ENCODE measurements around the gene TM7SF3. TPM values are rescaled to one million over a fixed set of nuclear protein-coding genes. Genes with fewer than 3 reads are reported as not detected.
A peak's percentile ranks its signal among the peaks of the same experiment; 100 is the strongest.
"Not testable (repeated sequence)": the region's sequence is repeated elsewhere in the genome, so short reads cannot be mapped to it uniquely, and the experiment has no call there.

The TM7SF3 gene, protein sequence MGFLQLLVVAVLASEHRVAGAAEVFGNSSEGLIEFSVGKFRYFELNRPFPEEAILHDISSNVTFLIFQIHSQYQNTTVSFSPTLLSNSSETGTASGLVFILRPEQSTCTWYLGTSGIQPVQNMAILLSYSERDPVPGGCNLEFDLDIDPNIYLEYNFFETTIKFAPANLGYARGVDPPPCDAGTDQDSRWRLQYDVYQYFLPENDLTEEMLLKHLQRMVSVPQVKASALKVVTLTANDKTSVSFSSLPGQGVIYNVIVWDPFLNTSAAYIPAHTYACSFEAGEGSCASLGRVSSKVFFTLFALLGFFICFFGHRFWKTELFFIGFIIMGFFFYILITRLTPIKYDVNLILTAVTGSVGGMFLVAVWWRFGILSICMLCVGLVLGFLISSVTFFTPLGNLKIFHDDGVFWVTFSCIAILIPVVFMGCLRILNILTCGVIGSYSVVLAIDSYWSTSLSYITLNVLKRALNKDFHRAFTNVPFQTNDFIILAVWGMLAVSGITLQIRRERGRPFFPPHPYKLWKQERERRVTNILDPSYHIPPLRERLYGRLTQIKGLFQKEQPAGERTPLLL
- total RNA-seq, result 19.1 TPM

DNA sequence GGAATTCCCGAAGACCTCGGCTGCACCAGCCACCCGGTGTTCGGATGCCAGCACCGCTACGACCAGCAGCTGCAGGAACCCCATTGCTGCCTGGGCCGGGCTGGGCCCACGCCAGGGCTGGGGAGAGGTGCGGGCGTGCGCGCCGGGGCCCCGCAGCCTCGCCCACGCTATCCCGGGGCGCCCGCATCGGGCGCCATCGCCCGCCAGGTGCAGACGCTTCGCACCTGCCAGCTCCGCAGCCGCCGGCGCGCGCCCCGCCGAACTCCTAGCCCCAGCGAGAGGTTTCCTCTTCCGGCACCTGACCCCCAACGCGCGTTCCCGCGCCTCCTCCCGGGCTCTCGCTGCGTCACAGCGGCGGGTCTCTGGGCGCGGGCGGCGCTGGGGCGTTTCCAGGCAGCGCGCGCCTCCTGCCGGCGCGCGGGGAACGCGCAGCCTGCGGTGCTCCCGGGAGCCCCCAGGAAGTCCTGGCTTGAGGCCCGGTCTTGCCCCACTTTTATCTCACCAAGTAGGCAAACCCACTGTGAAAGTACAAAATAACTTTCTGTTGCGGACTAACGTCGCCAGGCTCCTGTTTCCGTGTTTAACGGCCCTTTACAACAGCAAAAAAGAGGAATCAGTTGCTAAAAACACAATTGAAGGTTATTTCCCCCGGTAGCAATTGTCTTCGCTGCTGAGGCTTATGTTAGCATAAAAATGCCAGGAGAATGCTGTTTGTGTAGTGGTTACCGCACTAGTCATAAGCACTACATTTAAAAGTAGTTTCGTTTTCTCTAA is at the start of gene TM7SF3:
TSS of gene TM7SF3 (minus strand) at position 300 of the 774 bp plus-strand sequence. CDS start at position 84, 216 bp downstream.
- Histone ChIP-seq H3K9me3 (ENCODE audit: low read depth, low read length) (no peaks in the 10 kb centered on the region), H3K4me3 (ENCODE audit: low read length) (peak within 1 kb of the TSS; percentile 64)

DNA sequence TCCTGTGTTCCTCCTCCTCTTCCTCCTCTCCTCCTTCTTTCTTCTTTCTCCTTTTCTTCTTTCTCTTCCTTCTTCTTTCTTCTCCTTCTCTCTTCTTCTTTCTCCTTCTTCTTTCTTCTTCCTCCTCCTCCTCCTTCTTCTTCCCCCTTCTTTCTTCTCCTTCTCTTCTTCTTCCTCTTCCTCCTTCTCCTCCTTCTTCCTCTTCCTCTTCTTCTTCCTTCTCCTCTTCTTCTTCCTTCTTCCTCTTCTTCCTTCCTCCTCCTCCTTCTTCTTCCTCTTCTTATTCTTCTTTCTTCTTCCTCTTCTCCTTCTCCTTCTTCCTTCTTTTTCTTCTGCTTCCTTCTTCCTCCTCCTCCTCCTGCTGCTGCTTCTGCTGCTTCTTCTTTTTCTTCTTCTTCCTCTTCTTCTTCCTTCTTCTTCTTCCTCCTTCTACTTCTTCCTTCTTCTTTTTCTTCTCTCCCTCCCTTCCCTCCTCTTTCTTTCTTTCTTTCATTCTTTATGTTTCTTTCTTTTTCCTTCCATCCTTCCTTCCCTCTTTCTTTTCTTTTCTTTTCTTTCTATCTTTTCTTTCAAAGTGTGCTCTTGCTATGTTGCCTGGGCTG is 49.2 kb upstream of the TM7SF3 start:
- Histone ChIP-seq H3K4me3 (ENCODE audit: low read length) (no peak overlapping the region), H3K9me3 (ENCODE audit: low read depth, low read length) (peaks cover 5% of the 10 kb centered on the region), H3K27me3 (ENCODE audit: insufficient read depth, low read length) (no peaks in the 10 kb centered on the region), H3K4me1 (ENCODE audit: insufficient read depth, low read length) (peaks cover 12% of the 10 kb centered on the region)

More for the DNA sequence above, at the start of gene TM7SF3:
- Histone ChIP-seq H3K4me1 (ENCODE audit: insufficient read depth, low read length) (peaks cover 49% of the 10 kb centered on the region), H3K27me3 (ENCODE audit: insufficient read depth, low read length) (no peaks in the 10 kb centered on the region)

DNA sequence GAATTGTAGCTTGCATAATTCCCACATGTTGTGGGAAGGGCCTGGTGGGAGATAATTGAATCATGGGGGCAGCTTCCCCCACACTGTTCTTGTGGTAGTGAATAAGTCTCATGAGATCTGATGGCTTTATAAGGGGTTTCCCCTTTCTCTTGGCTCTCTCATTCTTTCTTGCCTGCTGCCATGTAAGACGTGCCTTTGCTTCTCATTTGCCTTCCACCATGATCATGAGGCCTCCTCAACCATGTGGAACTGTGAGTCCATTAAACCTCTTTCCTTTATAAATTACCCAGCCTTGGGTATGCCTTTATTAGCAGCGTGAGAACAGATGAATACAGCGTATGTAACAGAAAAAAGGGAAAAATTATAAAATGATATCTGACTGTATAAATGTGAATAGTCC is 47.1 kb upstream of the TM7SF3 start:
- Histone ChIP-seq H3K9me3 (ENCODE audit: low read depth, low read length) (peaks cover 5% of the 10 kb centered on the region), H3K27me3 (ENCODE audit: insufficient read depth, low read length) (no peaks in the 10 kb centered on the region), H3K4me1 (ENCODE audit: insufficient read depth, low read length) (peaks cover 12% of the 10 kb centered on the region), H3K4me3 (ENCODE audit: low read length) (no peak overlapping the region)

DNA sequence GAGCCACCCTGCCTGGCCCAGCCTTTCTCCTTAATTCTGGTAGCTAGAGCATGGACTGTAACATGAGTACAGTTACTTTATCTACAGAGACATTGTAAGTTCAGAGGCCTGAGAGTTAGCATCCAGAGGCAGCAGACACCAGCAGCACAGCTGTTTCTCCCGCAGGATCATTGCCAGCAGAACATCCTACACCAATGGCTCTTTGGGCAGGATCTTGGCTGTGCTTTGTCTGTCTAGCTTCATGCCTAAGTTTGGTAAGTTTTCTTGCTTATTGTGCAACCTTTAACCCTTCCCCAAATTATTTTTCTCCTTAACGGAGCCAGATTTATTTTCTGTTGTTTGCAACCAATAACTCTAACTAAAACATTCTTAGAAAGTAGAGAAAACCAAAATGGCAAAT is 46.6 kb upstream of the TM7SF3 start:
- H3K9me3 ChIP-seq (ENCODE audit: low read depth, low read length), result peaks cover 5% of the 10 kb centered on the region

DNA sequence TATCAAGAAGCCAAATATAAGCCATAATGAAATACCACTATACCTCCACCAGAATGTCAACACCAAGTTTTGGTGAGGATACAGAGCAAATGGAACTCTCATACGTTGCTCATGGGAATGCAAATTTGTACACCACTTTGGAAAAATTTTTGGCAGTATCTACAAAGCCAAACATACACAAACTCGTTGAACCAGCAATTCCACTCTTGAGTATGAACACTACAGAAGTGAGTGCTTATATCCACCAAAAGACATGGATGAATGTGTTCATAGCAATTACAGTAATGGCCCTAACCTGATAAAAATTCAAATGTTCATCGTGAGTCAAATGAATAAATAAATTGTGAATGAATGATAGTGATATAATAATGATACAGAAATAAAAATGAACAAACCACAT is 43.4 kb upstream of the TM7SF3 start:
- no peak overlapping the region for H3K4me3 ChIP-seq (ENCODE audit: low read length)
- no peaks in the 10 kb centered on the region for H3K27me3 ChIP-seq (ENCODE audit: insufficient read depth, low read length)
- no peaks in the 10 kb centered on the region for H3K4me1 ChIP-seq (ENCODE audit: insufficient read depth, low read length)
- H3K9me3 ChIP-seq (ENCODE audit: low read depth, low read length), result no peaks in the 10 kb centered on the region

More for the DNA sequence above, 46.6 kb upstream of the TM7SF3 start:
- no peaks in the 10 kb centered on the region for H3K27me3 ChIP-seq (ENCODE audit: insufficient read depth, low read length)
- H3K4me1 ChIP-seq (ENCODE audit: insufficient read depth, low read length), result peaks cover 12% of the 10 kb centered on the region
- H3K4me3 ChIP-seq (ENCODE audit: low read length), result no peak overlapping the region

DNA sequence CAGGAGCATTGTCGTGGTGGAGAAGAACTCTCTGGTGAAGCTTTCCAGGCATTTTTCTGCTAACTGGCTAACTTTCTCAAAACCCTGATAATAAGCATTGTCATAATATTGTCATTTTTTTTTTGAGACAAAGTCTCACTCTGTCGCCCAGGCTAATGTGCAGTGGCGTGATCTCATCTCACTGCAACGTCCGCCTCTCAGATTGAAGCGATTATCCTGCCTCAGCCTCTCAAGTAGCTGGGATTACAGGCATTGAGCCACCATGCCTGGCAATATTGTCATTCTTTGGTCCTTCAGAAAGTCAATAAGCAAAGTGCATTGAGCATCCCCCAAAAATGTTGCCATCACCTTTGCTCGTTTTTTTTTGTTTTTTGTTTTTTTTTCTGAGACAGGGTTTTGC is 41.8 kb upstream of the TM7SF3 start:
- Histone ChIP-seq H3K4me3 (ENCODE audit: low read length) (no peak overlapping the region), H3K9me3 (ENCODE audit: low read depth, low read length) (no peaks in the 10 kb centered on the region), H3K4me1 (ENCODE audit: insufficient read depth, low read length) (no peaks in the 10 kb centered on the region), H3K27me3 (ENCODE audit: insufficient read depth, low read length) (no peaks in the 10 kb centered on the region)

DNA sequence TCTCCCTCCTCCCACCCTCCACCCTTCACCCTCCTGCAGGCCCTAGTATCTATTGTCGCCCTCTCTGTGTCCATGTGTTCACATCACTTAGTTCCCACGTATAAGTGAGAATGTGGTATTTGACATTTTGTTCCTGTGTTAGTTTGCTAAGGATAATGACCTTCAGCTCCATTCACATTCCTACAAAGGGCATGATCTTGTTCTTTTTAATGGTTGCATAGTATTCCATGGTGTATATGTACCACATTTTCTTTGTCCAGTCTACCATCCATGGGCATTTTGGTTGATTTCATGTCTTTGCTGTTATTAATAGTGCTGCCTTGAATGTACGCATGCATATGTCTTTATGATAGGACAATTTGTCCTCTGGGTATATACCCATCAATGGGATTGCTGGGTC is 38.6 kb upstream of the TM7SF3 start:
- no peak overlapping the region for H3K4me3 ChIP-seq (ENCODE audit: low read length)
- no peaks in the 10 kb centered on the region for H3K4me1 ChIP-seq (ENCODE audit: insufficient read depth, low read length)

DNA sequence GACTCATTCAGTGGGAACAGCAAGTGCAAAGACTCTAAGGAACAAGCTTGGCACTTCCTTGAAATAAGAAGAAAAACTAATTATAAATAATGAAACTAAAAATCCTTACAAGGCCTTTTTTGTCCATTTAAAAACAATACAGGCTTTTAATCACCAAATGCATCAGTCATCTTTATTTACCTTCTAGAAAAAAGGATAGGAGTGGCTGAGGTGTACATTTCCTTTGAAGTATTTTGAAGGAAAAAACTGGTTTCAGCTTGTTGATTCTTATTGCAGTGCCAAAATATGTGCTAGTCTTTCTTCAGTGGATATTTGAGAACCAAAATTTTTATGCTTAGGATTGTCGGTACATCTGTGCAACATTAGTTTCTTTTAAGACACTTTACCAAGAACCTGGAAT is 38.0 kb upstream of the TM7SF3 start:
- H3K27me3 ChIP-seq (ENCODE audit: insufficient read depth, low read length), result no peaks in the 10 kb centered on the region
- H3K4me3 ChIP-seq (ENCODE audit: low read length), result no peak overlapping the region
- no peaks in the 10 kb centered on the region for H3K9me3 ChIP-seq (ENCODE audit: low read depth, low read length)
- H3K4me1 ChIP-seq (ENCODE audit: insufficient read depth, low read length), result no peaks in the 10 kb centered on the region

More for the DNA sequence above, 38.6 kb upstream of the TM7SF3 start:
- H3K9me3 ChIP-seq (ENCODE audit: low read depth, low read length), result no peaks in the 10 kb centered on the region
- no peaks in the 10 kb centered on the region for H3K27me3 ChIP-seq (ENCODE audit: insufficient read depth, low read length)

DNA sequence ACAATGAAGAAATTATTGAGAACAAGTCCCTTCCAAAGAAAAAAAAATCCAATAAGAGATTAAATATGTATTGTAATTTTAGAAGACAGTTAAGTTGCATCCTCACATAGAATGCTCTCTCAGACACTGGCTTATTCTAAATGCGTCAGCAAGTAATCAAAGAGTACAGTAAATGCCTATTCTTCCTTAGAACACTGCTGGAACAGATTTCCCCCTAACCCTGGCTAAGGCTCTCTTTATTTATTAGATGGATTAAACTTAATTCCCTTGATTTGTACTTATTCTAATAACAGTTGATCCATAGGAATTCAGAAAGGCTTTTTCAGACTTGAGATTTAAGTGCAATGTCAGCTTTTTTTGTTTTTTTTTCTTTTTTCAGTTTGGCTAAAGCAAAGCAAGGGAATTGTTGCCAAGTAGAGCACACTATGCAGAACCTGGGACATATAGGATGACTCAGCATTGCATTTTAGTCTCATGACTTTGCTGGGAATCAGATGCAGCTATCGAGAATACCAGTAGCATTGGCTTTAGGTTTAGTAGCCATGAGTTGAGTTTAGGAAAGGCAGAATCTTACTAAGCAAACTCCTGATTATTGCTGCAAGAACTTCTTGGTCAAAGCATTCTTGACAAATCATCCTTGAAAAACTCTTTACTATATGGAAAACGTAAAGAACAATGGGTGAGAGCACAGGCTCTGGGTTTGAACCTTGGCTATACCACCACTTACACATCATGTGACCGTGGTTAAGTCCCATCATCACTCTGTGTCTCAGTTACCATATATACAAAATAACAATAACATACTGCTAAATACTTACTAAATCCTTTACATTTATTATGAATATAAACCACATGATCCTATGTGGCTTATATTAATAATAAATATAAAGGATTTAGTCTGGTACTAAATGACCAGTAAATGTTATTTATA is 34.9 kb upstream of the TM7SF3 start:
- H3K4me1 ChIP-seq (ENCODE audit: insufficient read depth, low read length), result no peaks in the 10 kb centered on the region
- H3K27me3 ChIP-seq (ENCODE audit: insufficient read depth, low read length), result no peaks in the 10 kb centered on the region
- no peak overlapping the region for H3K4me3 ChIP-seq (ENCODE audit: low read length)
- peaks cover 5% of the 10 kb centered on the region for H3K9me3 ChIP-seq (ENCODE audit: low read depth, low read length)

DNA sequence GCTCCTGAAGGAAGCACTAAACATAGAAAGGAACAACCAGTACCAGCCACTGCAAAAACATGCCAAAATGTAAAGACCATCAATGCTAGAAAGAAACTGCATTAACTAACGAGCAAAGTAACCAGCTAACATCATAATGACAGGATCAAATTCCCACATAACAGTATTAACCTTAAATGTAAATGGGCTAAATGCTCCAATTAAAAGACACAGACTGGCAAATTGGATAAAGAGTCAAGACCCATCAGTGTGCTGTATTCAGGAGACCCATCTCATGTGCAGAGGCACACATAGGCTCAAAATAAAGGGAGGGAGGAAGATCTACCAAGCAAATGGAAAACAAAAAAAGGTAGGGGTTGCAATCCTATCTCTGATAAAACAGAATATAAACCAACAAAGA is 27.8 kb upstream of the TM7SF3 start:
- not testable (repeated sequence) for H3K9me3 ChIP-seq (ENCODE audit: low read depth, low read length); H3K27me3 ChIP-seq (ENCODE audit: insufficient read depth, low read length); H3K4me3 ChIP-seq (ENCODE audit: low read length); H3K4me1 ChIP-seq (ENCODE audit: insufficient read depth, low read length)

DNA sequence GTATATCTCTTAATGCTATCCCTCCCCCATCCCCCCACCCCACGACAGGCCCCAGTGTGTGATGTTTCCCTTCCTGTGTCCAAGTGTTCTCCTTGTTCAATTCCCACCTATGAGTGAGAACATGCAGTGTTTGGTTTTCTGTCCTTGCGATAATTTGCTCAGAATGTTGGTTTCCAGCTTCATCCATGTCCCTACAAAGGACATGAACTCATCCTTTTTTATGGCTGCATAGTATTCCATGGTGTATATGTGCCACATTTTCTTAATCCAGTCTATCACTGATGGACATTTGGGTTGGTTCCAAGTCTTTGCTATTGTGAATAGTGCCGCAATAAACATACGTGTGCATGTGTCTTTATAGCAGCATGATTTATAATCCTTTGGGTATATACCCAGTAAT is 26.5 kb upstream of the TM7SF3 start:
- H3K9me3 ChIP-seq (ENCODE audit: low read depth, low read length); H3K4me1 ChIP-seq (ENCODE audit: insufficient read depth, low read length); H3K4me3 ChIP-seq (ENCODE audit: low read length); H3K27me3 ChIP-seq (ENCODE audit: insufficient read depth, low read length): not testable (repeated sequence)

DNA sequence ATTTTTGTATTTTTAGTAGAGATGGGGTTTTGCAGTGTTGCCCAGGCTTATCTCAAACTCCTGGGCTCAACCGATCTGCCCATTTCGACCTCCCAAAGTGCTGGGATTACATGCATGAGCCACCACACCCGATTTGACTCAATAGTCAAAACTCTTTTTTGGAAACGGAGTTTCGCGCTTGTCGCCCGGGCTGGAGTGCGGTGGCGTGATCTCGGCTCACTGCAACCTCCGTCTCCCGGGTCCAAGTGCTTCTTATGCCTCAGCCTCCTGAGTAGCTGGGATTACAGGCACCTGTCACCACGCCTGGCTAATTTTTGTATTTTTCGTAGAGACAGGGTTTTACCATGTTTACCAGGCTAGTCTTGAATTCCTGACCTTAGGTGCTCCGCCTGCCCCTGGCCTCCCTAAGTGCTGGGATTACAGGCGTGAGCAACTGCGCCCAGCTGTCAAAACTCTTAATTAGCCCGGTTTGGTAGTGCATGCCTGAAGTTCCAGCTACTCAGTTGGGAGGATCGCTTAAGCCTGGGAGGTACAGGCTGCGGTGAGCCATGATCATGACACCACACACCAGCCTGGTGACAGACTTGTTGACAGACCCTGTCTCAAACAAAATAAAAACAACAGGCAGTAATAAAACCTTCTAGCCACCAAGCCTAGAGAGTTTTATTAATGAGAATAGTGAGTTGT is 20.6 kb upstream of the TM7SF3 start:
- Histone ChIP-seq H3K4me1 (ENCODE audit: insufficient read depth, low read length) (no peaks in the 10 kb centered on the region), H3K27me3 (ENCODE audit: insufficient read depth, low read length) (no peaks in the 10 kb centered on the region), H3K4me3 (ENCODE audit: low read length) (no peak overlapping the region), H3K9me3 (ENCODE audit: low read depth, low read length) (no peaks in the 10 kb centered on the region)

DNA sequence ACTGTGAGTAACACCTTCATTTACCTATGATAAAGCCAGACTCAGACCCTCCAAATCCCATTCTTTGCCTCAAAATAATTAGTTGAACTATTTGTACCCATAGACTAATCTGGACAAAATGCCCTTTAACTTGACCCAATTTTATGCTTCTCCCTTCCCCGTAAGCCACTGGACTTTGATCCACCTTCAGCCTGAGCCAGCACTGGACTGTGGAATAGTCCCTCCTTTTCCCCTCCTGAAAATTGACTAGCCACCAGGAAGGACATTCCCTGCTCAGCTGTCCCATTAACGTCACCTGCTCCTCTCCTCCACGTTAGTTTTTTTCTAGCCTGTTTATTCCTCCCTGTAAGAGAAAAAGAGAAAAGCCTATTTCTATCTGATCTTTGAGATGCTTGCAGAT is 18.5 kb upstream of the TM7SF3 start:
- no peaks in the 10 kb centered on the region for H3K9me3 ChIP-seq (ENCODE audit: low read depth, low read length)
- H3K4me3 ChIP-seq (ENCODE audit: low read length), result no peak overlapping the region
- no peaks in the 10 kb centered on the region for H3K27me3 ChIP-seq (ENCODE audit: insufficient read depth, low read length)
- H3K4me1 ChIP-seq (ENCODE audit: insufficient read depth, low read length), result no peaks in the 10 kb centered on the region

DNA sequence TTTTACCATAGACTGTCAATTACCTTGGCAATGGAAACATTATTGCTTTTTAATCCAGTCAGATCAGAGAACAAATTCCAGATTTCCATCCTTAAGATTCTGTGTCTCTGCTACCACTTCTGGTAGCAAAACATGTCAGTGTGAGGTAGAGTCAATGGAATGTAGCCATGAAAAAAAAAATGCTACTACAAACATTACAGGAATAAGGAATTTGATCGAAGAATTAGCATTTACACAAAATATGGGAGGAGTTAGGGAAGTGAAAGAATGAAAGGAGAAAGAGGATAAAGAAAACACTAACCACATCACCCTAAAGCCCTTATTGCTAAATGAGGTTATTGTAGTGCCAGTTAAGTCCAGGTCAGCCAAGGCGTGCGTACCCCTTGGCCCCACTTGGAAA is 17.3 kb upstream of the TM7SF3 start:
- Histone ChIP-seq H3K4me1 (ENCODE audit: insufficient read depth, low read length) (no peaks in the 10 kb centered on the region), H3K9me3 (ENCODE audit: low read depth, low read length) (no peaks in the 10 kb centered on the region), H3K27me3 (ENCODE audit: insufficient read depth, low read length) (no peaks in the 10 kb centered on the region), H3K4me3 (ENCODE audit: low read length) (no peak overlapping the region)
